Uterus (tissue), 4 donors: ENCODE measurements around the gene BOD1. TPM values are rescaled to one million over a fixed set of nuclear protein-coding genes. Genes with fewer than 3 reads are reported as not detected.

Experiments used
- DNase-seq, 2 donors: peaks; one replicate each; pipeline ENCODE4 v3.0.0-alpha.2; 2019 to 2020
- H3K27ac ChIP-seq, 2 donors: fragments of 200-600 bp; sonication (generic); 1 replicate in 1 of 2; 2 replicates in 1 of 2; pipeline ENCODE4 v1.5.1; 2016 to 2018
- H3K27me3 ChIP-seq, 2 donors: fragments of 200-600 bp; sonication (generic); one replicate each; pipeline ENCODE4 v1.5.1; 2018 to 2019; ENCODE audit warnings: control low read depth in 1 of 2
- H3K36me3 ChIP-seq, 2 donors: fragments of 200-600 bp; sonication (generic); one replicate each; pipeline ENCODE4 v1.5.1; 2019; ENCODE audit warnings: control low read depth in 1 of 2
- H3K4me1 ChIP-seq, 2 donors: fragments of 200-600 bp; sonication (generic); one replicate each; pipeline ENCODE4 v1.5.1; 2018 to 2019; ENCODE audit warnings: control low read depth in 1 of 2
- H3K4me3 ChIP-seq, 2 donors: fragments of 200-600 bp; sonication (generic); 1 replicate in 1 of 2; 2 replicates in 1 of 2; pipeline ENCODE4 v1.5.1; 2018 to 2019; ENCODE audit warnings: mild to moderate bottlenecking in 1 of 2
- H3K9me3 ChIP-seq, 2 donors: fragments of 200-600 bp; sonication (generic); one replicate each; pipeline ENCODE4 v1.5.1; 2019; ENCODE audit warnings: control low read depth in 1 of 2
- CTCF ChIP-seq, 4 experiments: fragments of 200-600 bp in 2 of 4; fragments of 450-650 bp in 2 of 4; sonication (generic) in 2 of 4; IDR thresholded peaks; one replicate each; pipeline ENCODE4 v1.5.1; 2016 to 2019; ENCODE audit warnings: antibody characterized with exemption in 4 of 4, mild to moderate bottlenecking in 2 of 4, moderate library complexity in 1 of 4
- POLR2A ChIP-seq, 2 donors: fragments of 450-650 bp; IDR thresholded peaks; one replicate each; pipeline ENCODE4 v1.6.1; 2016; ENCODE audit warnings: antibody characterized with exemption in 2 of 2, mild to moderate bottlenecking in 1 of 2, moderate library complexity in 1 of 2
- intact Hi-C: fragments of 100-400 bp; cut with DNase I; formaldehyde crosslinking; loops from one replicate; pipeline ENCODE4 v1.15.1; 2023; ENCODE audit warnings: low total_unique reads
- total RNA-seq, 4 donors: library from RNA; depleted of rRNA in 3 of 4; stranded (reverse); fragments of >200 nt in 3 of 4; gene quantifications; one replicate each; pipeline versions ENCODE4 v1.1.0 to v1.2.4, GENCODE V29; 2014 to 2023
- donor health status: DM: yes; HTN: yes; CAD: no.

BOD1 gene
- total RNA-seq, 4 donors from 2014 or later, result 48.2 to 64.8 (median 57.2) TPM

- peak overlapping the region; percentile 66 to 98 for H3K4me3 ChIP-seq
- intact Hi-C loops, result loop anchor here (5.0 kb wide), 1 partner anchor 271 kb away; the partner anchor contains the start of gene CPEB4
- no peaks in the 10 kb centered on the region for H3K9me3 ChIP-seq
- H3K4me1 ChIP-seq, result peaks cover 11% of the 10 kb centered on the region in 2 donors
- H3K27ac ChIP-seq, result peak overlapping the region; percentile 90 to 96
- TF ChIP-seq POLR2A (IDR thresholded peaks at IDR 0.05) (no peak), CTCF (IDR thresholded peaks at IDR 0.05) (peak; percentile 38 to 53 (median 46))
- DNase-seq, result peak; percentile 32 to 50
- H3K27me3 ChIP-seq, result no peaks in the 10 kb centered on the region
- no peaks in the 10 kb centered on the region for H3K36me3 ChIP-seq
Measured at GRCh38 chr5:173615884-173616576, 420 bp downstream of the BOD1 start.

GRCh38 chr5:173614591-173614990 is 1.9 kb downstream of the BOD1 start:
- TF ChIP-seq CTCF (IDR thresholded peaks at IDR 0.05), result no peak
- no peak for TF ChIP-seq POLR2A (IDR thresholded peaks at IDR 0.05)
- no peak for DNase-seq
- H3K36me3 ChIP-seq, result no peaks in the 10 kb centered on the region
- no peaks in the 10 kb centered on the region for H3K27me3 ChIP-seq
- H3K4me3 ChIP-seq, result no peak overlapping the region
- intact Hi-C loops, result no loop called here
- H3K9me3 ChIP-seq, result no peaks in the 10 kb centered on the region
- H3K27ac ChIP-seq, result no peak overlapping the region
- H3K4me1 ChIP-seq, result peaks cover 11% of the 10 kb centered on the region in 2 donors

GRCh38 chr5:173613433-173614159 is 2.9 kb downstream of the BOD1 start:
- Histone ChIP-seq H3K27me3 (no peaks in the 10 kb centered on the region), H3K9me3 (no peaks in the 10 kb centered on the region), H3K27ac (no peak overlapping the region), H3K4me1 (peaks cover 11% of the 10 kb centered on the region in 2 donors), H3K36me3 (no peaks in the 10 kb centered on the region), H3K4me3 (no peak overlapping the region)
- intact Hi-C loops, result no loop called here
- TF ChIP-seq POLR2A (IDR thresholded peaks at IDR 0.05) (no peak), CTCF (IDR thresholded peaks at IDR 0.05) (no peak)
- no peak for DNase-seq

- DNase-seq, result no peak
- no peaks in the 10 kb centered on the region for H3K9me3 ChIP-seq
- TF ChIP-seq POLR2A (IDR thresholded peaks at IDR 0.05) (no peak), CTCF (IDR thresholded peaks at IDR 0.05) (no peak)
- no peaks in the 10 kb centered on the region for H3K27me3 ChIP-seq
- H3K27ac ChIP-seq, result no peak overlapping the region
- no peaks in the 10 kb centered on the region for H3K36me3 ChIP-seq
- H3K4me1 ChIP-seq, result peaks cover 11% of the 10 kb centered on the region in 2 donors
- intact Hi-C loops, result no loop called here
- no peak overlapping the region for H3K4me3 ChIP-seq
Measured at GRCh38 chr5:173612948-173613347, 3.5 kb downstream of the BOD1 start.

- H3K9me3 ChIP-seq, result no peaks in the 10 kb centered on the region
- H3K4me1 ChIP-seq, result peaks cover 11% of the 10 kb centered on the region in 2 donors
- no peak overlapping the region for H3K27ac ChIP-seq
- no peak overlapping the region for H3K4me3 ChIP-seq
- TF ChIP-seq POLR2A (IDR thresholded peaks at IDR 0.05) (no peak), CTCF (IDR thresholded peaks at IDR 0.05) (no peak)
- no peaks in the 10 kb centered on the region for H3K27me3 ChIP-seq
- no peak for DNase-seq
- no peaks in the 10 kb centered on the region for H3K36me3 ChIP-seq
- intact Hi-C loops, result no loop called here
Measured at GRCh38 chr5:173611706-173612105, 4.7 kb downstream of the BOD1 start.
